ENCODE results near the gene PKNOX2.

PKNOX2 gene

DNA sequence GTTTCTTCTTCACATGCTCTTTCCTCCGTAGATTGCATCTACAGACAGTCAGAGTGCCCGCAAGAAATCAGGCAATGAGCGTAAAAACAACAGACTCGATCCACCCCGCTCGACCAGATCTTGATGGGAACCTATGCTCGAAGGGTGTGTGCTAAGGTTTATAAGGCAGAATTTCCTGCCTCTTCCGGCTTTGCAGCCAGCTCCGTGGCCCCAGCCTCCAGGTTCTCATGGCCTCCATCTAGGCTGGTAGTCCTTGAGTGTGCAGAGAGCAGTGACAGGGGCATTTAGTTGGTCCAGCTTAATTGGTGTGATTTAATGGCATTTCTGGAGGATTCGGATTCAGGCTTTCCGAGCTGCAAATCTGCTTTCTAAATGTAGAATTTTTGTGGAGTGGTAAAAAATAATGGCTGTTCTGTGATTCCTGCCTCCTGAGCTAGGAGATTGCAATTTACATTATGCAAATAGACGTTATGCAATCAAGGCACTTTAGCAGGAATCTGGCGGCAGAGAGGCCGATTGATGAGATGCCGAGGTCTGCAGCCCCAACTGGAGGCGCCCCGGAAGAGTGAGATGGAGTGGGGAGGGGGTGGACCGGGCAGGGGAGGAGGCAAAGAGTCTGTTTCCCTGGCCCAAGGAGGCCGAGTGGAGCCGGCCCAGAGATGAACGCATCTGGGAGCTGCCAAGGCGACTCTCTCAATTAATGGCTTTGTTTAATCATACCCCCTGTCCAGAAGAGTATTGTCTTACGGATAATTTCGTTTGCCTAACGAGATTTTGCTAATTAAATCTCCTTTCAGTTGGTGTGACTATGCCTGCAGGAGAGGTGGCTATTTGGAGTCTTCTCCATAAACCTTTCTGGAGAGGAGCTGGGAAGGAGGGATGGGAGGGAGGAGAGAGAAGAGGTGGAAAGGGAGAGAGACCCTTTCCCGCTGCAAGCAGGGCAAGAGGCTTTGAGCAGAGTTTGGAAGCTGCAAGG lies 75.3 kb downstream of the PKNOX2 start:
- no peak for DNase-seq

DNA sequence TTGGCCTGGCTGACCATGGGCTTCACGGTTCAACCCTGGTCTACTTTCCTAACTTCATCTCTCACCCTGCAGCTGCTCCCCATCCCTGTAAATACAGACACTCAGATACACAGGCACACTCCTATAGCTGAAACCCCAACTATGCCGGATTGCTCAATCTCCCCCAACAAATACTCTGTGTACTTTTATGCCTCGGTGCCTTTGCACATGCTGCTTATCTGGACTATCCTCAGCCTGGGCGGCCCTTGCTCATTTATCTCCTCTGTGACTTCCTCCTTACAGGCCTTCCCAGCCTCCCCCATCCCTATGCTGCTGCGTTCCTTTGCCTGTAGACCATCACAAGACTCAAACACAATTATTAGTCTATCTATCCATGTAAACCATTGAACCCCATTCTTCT lies 76.6 kb downstream of the PKNOX2 start:
- DNase-seq = no peak

DNA sequence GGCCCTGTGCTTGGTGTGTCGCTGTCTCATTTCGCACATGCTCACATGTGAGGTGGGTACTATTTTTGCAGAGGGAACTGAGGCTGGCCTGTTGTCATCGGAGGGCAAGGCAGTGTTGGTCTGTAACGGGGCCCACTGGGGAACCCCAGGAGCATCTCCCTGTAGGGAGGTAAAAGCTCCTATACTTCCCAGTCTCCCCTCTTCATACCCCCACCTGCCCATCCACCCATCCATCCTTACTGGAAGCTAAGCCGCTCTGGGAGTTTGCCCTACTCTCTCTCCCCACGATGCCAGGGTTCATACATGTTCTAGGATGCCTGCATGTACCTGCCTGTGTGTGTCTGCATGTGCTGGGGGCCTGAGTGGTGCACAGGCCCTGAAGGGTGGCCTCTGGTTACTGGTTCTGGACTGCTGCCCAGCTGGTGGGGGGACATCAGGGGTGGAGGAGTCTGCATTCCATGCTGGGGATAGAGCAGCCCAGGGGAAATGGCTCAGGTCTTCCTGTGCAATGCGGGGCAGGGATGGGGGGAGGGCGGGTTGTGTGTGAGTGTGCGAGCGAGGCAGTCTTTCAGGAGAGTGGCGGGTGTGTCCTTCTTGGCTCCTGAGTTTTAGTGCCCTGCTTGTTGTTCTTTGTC lies 77.7 kb downstream of the PKNOX2 start:
- no peak for DNase-seq

DNA sequence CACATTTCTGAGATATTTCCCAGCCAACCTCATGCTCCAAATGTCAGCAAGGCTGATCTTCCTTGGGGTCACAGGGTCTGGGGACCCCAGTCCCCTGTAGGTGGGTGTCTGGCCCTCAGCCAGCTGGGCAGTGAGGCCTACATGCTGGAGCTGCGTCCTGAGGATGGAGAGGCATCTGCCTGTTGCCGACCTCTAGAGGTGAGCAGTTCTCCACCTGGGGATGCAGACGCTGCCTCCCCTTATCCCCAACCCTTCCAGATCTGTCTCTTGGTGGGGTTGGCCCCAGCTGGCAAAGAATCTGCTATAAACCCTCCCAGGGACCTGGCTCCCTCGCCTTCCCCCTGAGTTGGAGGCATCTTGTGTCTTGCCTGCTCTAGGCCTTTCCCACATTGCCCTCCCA lies 79.6 kb downstream of the PKNOX2 start:
- DNase-seq = no peak

DNA sequence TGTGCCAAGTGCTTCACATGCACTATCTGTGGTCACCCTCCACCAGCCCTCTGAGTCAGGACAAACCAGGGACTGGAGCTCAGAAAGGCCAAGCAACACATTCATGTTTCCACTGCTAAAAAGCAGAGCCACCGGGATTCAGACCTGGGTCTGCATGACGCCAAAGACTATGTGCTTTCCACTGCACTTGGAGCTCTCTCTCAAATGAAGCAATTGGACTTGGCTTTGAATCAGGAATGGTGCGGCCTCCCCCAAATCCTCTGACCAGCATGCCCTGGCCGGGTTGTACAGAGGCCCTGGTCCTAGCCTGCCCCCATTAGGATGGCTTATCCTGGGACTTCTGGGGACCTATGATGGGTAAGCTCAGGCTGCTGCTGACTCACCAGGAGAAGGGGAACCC lies 80.7 kb downstream of the PKNOX2 start:
- DNase-seq = no peak

DNA sequence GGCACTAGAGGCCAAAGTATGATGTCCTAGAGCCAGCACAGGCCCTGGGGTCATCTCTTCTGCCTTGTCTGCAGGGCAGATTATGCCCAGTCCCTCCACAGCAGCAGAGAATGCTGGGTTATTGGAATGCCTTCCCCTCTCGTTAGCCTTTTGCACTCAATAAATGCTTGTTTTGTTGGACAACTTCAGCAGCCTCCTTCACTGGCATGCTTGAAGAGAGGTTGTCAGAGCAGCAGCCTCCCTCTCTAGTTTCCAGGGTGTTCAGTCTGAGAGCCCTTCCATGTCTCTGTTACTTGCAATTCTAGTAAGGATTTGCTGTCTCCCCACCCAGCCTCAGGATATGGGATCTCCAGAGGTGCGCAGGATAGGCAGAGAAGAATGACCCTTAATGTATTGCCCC lies 82.9 kb downstream of the PKNOX2 start:
- no peak for DNase-seq

DNA sequence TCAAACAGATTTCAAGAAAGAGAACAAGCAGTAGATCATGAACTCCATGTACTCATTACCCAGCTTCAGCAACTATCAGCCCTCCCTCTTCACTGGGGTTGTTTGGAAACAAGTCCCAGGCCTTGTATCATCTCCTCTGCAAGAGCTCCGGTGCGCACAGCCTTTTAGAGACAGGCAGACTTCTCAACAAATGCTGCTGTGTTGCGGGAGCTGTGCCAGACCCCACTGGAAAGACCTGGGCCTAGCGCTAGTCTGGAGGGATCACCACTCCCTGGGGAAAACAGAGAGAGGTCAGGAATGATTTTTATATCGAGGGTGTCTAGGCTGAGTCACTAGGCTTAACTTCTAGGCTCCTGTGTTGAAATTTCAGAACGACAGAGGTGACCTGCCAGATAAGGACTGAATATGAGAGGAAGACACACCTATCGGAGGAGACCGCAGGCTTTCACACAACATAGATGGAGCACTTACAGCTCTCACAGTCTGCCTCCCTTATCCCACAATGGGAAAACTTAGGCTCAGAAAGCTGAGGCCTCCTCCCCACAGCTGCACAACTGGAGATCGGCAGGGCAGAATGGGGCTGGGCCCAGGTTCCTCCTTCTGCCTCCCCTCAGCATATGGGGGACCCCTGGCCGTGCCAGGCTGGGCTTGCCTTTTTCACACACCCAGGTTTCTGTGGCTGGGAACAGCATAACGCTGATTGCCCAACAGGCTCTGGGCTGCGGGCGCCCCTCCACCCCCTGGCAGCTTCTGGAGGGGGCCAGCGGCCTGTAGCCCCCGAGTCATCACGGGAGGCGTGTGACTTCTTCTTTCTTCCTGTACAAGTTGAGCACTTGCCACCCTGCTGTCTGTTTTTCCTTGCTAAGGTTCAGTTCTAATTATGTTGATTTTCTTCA lies 86.0 kb downstream of the PKNOX2 start:
- no peak for DNase-seq

DNA sequence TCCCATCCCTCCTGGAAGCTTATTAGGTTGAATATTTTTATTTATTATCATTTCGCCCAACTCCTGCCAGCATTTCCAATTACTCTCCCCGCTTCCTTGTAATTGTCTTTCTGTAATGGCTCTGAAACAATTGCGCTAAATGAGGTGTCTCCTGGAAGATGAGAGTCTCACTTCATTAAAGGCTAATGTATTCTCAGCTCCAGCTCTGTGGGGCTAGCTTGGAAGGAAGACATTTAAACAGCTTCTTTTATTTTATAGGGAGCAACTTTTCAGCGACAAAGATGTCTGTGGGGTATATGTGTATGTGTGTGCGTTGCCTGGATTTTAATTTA lies 86.6 kb downstream of the PKNOX2 start:
- DNase-seq = no peak

DNA sequence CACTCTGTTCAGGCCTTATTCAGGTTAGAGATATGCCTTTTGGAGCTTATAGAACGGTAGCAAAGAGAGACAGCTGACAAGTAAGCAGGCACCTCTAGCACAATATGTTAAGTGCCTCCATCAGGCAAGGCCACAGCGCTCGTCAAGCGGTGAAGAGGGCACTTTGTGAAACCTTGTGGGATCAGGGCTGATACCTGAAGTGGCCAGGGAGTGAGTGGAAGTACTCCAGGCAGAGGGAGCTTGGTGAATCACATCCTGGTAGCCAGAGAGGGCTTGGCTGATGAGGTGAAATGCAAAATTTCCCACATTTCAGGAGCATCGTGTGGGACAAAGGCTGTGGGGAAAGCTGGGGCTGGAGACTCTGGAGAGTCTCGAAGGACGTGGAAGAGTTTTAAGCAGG lies 87.4 kb downstream of the PKNOX2 start:
- DNase-seq = no peak

DNA sequence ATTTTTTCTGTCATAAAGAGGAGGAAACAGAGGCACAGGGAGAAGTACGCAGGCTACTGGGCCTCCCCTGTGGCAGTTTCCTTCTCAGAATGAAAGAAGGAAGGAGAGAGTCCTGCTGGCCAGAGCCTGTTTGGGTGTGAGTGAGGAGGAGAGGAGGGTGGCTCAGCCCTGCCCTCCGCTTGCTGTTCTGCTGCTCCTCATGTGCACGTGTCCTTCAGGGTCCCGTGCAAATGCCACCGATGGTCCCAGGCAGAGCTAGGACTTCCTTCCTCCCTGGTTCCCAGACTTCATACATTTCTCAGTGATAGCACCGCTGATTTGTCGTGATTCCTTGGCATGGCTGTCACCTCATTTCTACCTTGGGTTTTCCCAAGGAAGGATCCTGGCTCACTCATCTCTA lies 88.7 kb downstream of the PKNOX2 start:
- DNase-seq = no peak

DNA sequence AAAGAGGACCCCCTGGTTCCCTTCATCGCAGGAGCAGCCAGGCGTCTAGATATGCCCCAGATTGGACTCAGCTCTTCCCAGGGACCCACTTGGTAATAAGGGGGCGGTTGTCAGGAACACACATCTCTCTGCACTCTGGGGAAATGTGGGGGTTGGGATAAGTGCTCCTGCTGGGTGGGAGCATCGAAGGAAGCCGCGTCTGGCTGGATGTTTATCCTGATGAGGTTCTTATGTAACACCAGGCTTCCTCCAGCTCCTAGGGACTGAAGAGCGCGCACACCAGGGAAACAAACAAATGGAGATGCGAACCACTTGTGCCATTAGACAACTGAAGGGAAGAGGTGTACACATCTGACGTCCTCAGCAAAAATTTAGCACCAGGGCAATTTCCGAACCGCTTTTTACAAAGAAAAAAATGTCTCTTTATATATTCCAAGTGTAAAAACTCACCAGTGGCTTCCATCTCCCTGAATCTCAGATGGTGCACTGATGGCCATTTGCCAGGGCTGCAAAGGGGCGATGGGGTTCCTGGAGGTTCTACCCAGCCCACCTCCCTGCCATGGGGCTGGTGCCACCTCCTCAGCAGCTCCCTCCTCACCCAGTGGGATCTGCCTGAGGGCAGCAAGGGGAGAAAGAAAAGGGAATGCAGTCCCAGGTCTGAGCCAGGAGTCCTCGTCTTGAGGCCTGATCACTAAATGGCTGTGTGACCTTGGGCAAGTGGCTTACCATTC lies 89.4 kb downstream of the PKNOX2 start:
- DNase-seq = no peak

DNA sequence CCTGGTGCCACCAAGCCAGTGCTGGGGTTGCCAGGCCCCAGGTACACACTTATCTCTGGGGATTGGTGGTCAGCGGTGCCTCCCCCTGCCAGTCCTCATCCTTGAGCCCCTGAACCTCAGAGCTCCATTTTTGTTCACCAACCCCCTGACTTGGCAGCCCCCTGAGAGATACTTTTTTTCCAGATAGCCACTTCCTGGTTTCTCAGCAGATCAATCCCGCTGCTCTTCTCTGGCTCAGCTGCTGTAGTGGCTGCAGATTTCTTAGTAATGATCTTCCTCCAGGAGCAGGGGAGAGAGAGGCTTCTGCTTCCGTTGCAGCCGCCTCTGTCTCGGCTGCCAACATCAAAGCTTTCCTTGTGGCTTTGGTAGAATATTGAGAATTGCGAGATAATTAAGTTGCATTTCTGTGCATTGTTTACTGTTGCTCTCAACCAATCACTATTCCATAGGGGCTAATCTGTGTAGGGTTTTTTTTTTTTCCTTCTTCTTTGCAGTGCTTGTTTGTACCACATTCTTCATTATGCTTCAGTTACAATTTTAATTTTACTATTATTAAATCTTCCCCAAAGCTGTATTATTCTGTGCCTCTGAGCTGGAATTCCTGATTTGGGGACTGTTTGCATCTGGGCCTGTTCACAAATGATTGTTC lies 92.1 kb downstream of the PKNOX2 start:
- no peak for DNase-seq

DNA sequence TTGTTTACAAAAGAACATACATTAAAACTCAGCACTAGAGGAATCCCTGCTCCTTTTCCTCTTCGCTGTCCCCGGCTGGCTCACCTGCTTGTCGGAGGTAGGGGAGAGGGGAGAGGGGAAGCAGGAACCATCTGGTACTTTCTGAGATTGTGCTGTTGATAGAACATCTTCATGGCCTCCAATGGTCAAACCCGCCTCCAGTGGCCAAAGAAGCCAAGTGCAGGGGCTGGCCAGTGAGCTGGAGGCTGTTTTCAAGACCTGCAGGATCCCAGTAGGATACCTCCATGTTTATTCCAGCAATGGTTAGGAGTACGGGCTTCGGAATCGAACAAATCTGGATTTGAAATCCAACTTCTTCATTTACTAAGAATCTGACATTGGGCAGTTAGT lies 92.6 kb downstream of the PKNOX2 start:
- no peak for DNase-seq

DNA sequence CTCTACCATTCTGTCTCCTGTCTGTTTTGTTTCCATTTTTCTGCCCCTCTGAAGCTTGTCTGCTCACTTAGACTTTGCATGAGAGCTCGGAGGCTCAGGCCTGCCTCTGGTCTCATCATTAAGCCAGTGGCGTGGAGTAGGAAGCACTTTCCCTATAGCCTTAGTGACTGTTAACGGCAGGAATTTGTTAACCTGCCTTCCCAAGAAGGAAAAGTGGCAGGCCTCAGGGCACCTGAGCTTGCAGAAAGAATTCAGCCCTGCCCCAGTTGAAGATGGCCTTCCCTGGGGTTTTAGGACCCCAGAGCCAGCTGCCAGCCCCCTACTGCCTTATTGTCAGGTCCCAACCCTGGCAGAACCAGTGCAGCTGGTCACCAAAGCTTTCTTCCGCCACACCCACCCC lies 93.2 kb downstream of the PKNOX2 start:
- DNase-seq = no peak

DNA sequence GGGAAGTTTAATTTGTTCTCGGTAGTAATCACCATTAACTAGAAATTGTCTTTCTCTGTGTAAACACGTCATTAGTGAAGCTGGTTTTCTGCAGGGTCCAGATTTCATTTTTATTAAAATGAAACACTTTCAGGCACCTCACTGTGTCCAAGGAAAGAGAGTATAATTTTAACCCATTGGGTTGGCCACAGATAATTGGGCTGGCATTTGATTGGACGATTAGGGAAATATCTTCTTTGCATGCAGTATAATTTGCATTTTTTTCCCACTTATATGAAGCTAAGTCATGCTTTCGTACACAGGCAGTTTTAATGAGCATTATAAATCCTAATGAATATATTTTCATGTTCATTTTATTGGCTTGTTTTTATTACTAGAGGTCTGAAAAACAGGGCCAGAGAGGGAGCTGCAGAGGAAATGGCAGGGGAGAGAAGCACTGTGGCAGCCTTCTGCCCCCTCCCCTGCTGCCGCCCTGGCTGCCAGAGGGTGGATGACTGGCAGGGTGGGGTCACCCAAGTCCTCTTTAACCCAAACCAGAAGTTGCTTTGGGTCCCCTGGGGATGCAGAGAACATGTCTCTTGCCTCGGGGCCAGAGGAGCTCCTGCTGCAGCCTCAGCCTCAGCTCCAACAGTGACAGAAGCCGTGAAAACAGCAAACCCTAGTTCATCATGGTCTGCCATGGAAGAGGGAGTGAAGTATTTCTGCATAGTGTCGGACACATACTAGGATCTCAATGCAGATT lies 93.9 kb downstream of the PKNOX2 start:
- no peak for DNase-seq

DNA sequence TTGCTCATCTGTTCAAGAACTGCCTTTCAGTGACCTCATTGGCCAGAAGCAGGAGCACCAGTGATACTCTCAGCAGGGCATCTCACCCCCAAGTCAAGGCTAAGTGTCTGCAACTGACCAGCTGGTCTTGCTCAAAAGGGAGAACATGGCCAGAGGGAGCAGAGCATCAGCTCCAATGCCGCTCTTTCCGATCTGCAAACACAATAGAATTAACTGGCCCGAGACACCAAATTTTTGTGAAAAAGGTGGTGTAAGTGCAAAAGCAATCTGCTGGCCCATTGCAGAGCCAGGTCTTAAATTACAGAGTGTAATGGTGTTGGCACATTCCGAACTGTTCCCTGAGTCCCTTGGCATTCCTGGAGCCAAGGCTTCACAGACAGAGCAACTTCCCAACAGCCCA lies 97.0 kb downstream of the PKNOX2 start:
- no peak for DNase-seq

DNA sequence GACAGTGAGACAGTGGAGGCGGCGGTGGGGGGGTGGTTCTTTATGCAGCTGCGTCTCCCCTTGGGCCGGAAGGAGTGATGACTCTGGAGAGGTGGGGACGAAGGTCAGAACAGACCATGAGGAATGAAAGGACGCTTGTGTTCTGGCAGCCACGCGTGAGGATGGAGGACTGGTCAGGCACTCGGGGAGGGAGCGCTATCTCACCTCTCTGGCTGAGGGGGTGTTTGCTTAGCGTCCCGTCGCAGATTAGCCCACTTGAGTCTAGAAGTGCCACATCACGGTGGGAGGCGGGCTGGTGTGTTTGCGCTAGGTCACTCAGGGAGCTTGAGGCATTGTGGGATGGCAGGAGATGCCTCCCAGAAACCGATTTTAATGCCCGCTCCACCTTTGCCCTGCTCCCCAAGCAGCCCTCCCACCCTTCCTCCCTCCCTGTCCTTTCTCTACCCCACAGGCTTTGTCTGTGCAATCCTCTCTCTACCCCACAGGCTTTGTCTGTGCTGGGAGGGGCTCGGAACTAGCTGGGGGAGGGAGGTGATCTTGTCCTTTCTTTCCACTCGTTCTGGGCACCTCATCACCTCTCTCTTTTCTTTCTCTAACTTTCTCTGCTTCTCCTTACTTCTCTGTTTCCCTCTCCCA lies 97.8 kb downstream of the PKNOX2 start:
- no peak for DNase-seq

DNA sequence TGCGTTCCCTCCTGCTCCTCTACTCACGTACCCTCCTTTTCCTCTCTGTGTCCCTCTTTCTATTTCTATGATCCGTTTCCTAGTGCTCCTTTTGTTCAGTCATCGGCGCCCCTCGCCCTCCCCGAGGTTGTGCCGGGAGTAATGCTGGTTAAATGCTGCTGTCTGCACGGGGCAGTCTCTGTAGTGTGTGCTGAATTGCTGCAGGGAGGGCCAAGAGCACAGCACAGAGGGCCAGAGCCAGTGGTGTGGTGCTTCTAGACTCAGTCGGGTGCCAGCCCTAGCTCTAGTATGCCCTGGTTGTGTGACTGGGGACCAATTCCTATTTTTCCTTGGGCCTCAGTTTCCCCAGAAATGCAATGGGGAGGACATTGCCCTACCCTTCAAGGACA lies 98.3 kb downstream of the PKNOX2 start:
- no peak for DNase-seq

DNA sequence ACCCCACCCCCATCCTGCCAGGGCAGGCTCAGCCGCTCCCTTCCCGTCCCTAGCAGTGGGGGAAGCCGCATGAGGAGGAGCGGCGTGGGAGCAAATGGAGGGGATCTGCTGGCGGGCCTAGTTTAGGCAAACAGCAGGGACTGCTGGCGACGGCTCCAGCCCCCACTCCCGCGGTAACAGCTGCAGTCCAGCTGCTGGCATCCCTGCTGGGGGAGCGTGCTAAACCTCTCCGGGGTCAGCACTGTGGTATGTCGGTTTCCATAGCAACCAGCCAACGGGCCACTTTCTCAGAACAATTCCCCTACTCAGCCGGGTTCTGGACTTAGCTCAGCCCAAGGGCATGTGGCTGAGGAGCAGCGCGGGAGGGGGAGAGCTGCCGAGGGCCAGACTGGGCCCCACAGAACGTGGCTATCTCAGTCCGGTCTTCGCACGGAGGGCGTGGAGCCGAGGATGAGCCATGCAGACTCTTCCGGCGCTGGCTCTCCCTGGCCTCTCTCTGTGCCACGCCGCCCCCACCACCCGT lies 98.8 kb downstream of the PKNOX2 start:
- DNase-seq = no peak

DNA sequence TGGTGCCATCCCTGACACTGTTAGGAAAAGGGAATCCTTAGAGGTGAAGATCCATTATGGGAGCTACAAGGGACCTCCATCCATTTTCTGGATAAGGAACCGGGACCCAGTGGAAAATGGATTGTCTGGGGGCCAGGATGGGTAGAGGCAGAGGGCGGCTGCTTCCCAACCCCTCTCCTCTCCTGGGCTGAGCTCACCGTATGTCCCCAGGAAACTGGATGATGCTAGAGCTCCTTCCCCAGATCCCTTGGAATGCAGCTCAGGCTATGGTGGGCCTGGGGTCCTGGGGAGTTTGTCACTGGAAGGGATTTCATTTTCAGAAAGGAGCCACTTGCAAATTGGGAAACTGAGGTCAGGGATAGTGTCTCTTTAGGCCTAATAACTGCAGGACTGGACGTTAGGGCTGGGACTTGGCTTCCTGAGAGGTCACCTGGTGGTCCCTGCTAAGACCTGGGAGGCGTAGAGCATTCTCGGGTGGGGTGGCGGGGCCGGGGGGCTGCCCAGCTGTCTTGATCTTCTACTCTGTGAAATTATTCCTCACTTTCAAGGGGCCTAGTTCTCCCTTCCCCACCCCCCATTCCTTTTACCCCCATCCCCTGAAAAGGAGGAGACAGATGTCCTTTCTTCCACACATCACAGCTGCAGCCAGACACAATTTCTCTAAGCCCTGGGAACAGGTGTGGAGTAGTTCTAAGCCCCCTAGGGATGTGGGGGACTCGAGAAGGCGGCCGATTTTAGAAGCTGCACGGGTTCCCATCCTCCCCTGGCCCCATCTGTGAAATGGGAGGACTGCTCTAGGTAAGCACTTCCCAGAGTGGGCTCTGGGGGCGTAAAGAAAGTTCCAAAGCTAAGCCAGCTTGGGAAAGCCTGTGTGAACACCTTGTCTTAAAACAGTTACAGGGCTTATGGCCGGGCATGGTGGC lies 99.8 kb downstream of the PKNOX2 start:
- no peak for DNase-seq

Data from activated CD8-positive, alpha-beta memory T cell treated with anti-CD3 and anti-CD28 coated beads, Interleukin-2, amount 50 U/mL, for 4 hours (primary cell).